SKM-1 treated with dmso at 0.1 percent for 144 hours (cell line): ENCODE data around the gene CNNM4.

Source experiments
- DNase-seq: peaks from one replicate; lab custom pipeline; 2025; ENCODE audit not compliant: unreplicated experiment; lab: John Stamatoyannopoulos, UW

The CNNM4 gene

DNA sequence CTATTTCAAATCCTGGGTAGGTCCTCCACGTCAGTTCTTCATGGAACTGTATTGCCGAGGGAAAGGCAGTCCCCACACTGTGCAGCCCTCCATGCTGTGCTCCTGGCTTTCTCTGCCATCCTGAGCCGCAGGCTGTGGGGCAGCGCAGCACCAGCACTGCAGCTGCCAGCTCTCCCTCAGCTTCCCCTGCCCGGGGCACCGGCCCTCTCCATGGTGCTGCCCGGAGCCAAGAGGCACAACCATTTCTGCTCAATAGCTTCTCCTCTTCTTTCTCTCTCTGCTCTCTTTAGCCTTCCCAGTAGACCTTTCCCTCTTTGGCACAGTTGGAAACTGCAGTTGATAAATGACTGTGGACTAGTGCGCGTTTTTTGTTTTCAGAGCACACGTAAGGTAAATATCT, 71.0 kb downstream of the CNNM4 start:
- DNase-seq = no peak

GRCh38 chr2:96832408-96832753, 71.7 kb downstream of the CNNM4 start:
- DNase-seq = no peak

- no peak for DNase-seq
These were observed 72.2 kb downstream of the CNNM4 start for GRCh38 chr2:96832754-96833507.

DNA sequence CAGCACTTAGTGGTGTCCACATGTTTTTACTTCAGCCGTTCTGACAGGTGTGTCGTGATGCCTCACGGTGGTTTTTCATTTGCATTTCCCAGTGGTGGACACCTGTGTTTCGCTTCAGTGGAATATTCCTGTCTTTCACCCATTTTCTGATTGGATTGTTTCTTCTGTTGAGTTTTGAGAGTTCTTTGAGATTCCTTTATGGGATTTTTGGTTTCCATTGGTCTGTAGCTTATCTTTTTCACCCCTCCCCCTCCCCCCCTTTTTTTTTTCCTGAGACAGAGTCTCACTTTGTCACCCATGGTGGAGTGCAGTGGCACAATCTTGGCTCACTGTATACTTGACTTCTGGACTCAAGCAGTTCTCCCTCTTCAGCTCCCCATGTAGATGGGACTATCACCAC, 75.1 kb downstream of the CNNM4 start:
- DNase-seq = no peak

DNA sequence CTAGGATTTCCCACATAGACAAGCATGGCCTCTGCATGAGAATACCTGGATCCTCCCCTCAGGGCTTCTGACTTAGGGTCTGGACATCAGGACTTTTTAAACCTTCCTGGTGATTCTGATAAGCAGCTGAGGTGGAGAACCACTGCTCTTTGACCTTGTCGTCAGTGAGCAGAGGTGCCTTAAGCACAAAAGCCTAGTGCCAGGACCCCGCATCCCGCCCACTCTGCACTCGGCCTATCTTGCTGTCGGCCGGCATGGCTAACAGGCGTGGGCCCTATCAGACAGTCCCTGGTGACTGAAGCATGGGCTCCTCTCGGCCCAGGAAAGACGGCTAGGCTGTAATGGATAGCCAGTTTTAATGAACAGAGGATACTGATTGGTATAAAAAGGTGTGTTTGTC, 76.9 kb downstream of the CNNM4 start:
- no peak for DNase-seq

DNA sequence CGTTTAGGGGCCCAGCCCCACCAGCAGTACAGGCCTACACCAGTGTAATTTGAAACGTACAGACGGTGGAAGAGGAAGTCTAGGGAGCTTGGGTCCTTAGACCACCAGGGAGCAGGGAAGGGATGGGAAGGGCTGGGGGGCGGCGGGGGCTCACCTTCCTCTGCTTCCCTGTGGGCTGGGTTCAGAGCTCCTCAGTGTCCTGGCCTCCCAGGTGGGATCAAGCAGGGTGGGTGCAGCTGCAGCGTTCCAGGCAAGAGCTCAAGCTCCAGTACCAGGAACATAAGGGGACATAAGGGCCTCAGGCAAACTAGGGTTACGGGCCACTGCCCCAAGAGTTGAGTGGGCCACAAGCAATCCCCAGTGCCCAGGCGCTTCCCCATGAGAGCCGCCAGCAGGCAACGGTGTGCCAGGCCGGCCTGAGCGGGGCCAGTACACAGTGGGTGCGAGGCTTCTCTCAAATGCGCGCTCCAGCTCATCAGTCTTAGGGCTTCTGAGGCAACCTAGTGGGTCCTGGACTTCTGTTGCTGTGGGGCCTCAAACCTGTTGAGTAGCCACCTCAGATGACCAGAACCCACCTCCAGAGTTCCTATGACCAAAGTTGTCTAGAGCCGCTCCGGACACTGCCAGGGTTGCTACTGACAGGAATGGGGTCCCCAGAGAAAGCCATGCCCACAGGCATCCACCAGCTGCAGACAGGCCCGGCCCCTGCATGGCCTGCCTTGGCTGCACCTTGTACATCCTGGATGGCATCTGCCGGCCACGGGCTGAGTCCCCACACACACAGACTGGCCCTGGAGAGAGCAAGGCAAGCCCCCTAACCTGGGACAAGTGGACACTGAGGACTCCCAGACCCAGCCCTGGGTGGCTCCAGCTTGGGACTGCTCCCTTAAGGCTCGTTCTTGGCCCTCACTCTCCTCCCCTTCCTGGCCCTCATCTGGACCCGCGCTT, 77.9 kb downstream of the CNNM4 start:
- no peak for DNase-seq

GRCh38 chr2:96839293-96839874, 78.7 kb downstream of the CNNM4 start:
- DNase-seq = no peak

DNA sequence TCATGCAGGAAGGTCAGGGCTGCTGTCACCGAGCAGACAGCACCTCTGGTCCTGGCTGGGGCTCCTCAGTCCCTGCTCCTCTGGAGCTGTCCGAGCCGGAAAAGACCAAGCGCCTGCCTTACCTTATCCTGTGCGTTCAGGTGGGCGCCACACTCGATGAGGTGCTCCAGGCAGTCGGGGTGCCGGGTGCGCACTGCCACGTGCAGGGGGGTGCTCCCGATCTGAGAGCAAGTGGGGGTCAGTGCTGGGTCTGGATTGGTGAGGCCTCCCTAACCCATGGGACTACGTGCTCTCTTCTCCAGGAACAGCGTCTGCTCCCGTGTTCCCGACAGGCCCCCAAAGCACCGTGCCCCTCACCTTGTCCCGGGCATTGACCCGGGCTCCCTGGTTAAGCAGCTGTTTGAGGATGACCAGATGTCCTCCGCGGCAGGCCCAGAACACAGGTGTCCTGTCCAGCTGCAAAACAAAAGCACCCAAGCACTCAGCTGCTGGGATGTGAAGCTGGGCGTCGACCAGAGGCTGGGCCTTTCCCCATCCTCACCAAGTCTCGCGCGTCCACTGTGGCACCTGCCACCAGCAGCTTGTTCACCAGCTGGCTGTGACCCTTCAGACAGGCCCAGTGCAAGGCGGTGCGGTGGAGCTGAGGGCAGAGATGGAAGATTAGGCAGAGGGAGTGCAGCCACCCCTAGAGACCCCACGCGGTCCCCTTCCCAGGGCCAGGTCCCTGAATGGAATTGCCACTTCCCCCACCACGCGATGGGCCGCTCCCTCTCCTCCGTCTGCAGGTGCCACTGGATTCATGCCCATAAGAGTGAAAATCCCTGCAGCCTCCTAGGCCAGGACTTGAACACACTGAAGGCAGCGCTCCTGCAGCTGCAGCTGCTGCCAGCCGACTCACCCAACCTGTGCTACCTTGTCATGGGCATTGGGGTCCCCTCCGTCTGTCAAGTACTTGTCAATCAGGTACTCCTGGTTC, 79.5 kb downstream of the CNNM4 start:
- no peak for DNase-seq

- DNase-seq = no peak
These were observed 81.2 kb downstream of the CNNM4 start for GRCh38 chr2:96841701-96842495.

DNA sequence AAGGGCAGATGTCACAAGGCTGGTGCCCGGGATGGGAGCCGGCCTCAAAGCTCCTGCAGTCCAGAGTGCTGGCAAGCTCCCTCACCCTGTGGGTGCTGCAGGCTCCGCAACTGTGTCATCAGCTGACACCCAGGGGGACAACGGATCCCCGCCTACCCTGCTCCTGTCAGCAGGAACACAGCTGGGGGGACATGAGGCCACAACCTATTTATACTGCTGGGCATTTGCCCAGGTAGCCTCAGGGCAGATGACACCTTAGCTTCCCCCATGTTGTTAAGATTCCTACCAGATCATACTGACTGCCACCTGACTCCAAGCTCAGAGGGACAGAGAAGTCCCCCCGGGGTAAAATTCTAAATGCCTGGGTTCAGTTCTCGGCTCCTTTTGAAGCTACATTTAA, 81.9 kb downstream of the CNNM4 start:
- DNase-seq = no peak

- DNase-seq = no peak
These were observed 83.0 kb downstream of the CNNM4 start, which contains the start of gene ANKRD23 for GRCh38 chr2:96843538-96844268. ANKRD23 (minus strand) TSS chr2:96844021; CDS start chr2:96843992, 29 bp downstream.

DNA sequence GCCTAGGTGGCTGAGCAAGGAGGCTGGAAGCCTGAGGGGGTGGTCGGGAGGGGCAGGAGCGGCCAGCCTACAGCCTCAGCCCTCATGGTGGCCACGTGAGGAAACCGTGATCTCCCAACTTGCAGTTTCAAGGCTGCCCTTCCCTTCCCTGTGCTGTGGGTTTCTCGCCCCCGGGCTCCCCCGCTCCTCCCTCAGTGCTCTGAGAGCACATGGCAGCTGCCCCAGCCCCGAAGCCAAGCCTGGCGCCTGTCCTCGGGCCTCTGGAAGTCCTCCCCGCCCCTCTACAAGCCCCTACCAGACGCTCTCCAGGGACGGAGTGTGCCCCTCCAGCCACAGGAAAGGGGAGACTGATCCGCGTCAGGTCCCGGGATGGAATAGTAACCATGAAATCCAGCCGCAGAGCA, 83.7 kb downstream of the CNNM4 start:
- no peak for DNase-seq

DNA sequence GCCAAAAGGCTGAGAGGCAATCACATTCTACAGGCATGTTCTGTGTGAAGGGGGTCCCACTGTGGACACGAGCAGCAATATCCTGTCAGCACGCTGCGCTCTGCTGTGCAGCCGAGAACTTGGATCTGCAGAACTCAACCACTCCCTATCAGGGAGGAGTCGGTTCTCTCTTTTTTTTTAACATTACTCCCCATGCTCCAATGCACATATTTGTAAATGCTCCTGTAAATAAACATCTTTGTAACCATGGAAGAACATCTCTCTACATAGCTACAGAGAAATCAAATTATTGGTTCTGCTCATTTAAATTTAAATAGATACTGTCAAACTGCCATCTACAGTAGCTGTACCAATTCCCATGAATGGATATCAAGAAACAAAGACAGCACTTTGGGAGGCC, 86.1 kb downstream of the CNNM4 start:
- no peak for DNase-seq

DNA sequence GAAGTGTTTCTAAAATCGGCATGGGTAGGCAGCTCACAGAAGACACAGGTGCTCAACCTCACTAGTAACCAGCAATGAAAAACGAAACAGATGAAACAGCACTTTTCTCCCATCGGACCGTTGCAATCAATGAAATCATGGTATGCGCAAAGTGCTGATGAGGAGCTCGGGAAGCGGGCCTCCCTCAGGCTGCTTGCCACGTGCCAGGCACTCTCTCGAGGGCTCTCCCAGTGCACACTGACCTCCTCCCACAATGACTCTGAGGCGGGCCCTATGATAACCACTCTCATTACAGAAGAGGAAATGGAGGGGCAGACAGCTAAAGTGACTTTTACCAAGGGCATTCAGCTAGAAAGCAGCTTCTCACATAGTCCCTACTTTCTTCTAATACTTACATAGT, 86.9 kb downstream of the CNNM4 start:
- no peak for DNase-seq

- no peak for DNase-seq
These were observed 87.6 kb downstream of the CNNM4 start for GRCh38 chr2:96848264-96848663.

- no peak for DNase-seq
These were observed 92.0 kb downstream of the CNNM4 start for GRCh38 chr2:96852667-96853066.

GRCh38 chr2:96853321-96853720, 92.6 kb downstream of the CNNM4 start:
- DNase-seq = no peak

DNA sequence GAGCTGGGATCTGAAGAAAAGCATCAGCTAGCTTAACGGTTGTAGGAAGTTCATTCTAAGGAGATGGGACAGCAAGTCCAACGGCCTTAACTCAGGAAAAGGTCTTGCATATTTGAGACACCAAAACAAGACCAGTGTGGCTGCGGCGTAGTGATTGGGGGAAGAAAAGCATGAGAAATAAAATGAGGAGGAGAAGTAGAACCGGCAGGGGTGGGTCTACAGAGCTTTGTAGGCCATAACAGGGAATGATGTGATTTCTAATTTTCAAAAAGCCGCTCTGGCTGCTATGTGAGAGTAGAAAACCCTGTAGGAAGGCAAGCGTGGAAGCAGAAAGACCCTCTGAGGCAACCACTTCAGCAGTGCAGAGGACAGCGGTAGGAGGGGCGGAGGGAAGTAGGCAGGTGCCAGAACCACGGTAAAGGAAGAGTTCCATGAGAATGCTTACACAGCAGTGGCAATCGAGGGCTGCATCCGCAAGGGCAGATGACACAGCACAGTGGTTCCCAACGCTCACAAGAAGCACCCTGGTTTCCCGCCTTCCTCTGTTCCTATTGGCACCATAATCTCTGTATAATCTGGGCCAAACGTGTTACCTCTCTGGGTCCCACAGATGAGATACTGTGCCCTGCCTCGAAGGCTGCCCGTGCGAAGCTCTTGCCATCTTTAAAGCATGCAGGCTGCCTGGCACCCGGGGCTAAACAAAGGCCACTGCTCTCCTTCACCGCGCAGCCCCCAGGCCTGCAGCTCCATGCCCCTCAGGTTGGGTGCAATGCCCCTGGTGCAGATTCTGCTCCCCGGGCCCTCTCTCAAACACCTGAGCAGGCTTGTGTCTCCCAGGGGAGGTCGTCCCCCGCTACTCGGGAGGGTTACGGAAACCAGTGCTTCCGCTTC, 96.3 kb downstream of the CNNM4 start:
- no peak for DNase-seq
